OCI-LY7 (cell line): ENCODE data around the gene DPM2. TPM values are rescaled to one million over a fixed set of nuclear protein-coding genes. Genes with fewer than 3 reads are reported as not detected.

Source experiments
- BruUV-seq: library from RNA; stranded (reverse); fragments of 400-500 nt; replicated peaks from 2 replicates; lab custom pipeline; 2021; lab: Mats Ljungman, UMichigan
- CTCF ChIA-PET: fragments of 300-600 bp; sonication (Branson Sonifier 250); formaldehyde crosslinking; loops from one replicate; lab custom pipeline; 2022; ENCODE audit warnings: antibody characterized with exemption; ENCODE audit not compliant: unreplicated experiment; lab: Charles Lee
- POLR2A ChIA-PET: fragments of 300-600 bp; sonication (Branson Sonifier 250); formaldehyde crosslinking; loops from one replicate; lab custom pipeline; 2022; ENCODE audit warnings: antibody characterized with exemption; lab: Charles Lee
- DNase-seq: peaks from one replicate; pipeline ENCODE4 v3.0.0-alpha.2; 2015; ENCODE audit warnings: low spot score
- H2AFZ ChIP-seq: fragments of 200-600 bp; sonication (generic), shearing (Covaris generic); 2 replicates; pipeline ENCODE4 v1.6.1; 2014; ENCODE audit warnings: mild to moderate bottlenecking, antibody characterized with exemption, low read length, moderate library complexity
- H3K27ac ChIP-seq: fragments of 200-600 bp; sonication (generic); 2 replicates; pipeline ENCODE4 v1.5.1; 2014; ENCODE audit warnings: mixed run types, low read depth, mild to moderate bottlenecking, moderate library complexity, low read length, inconsistent platforms; ENCODE audit not compliant: poor library complexity, severe bottlenecking
- H3K36me3 ChIP-seq: fragments of 200-600 bp; sonication (generic); 2 replicates; pipeline ENCODE4 v1.6.1; 2014; ENCODE audit warnings: mild to moderate bottlenecking, antibody characterized with exemption, low read length, moderate library complexity, mixed read lengths; ENCODE audit not compliant: insufficient read depth
- H3K4me1 ChIP-seq: fragments of 200-600 bp; sonication (generic); 2 replicates; pipeline ENCODE4 v1.5.1; 2014; ENCODE audit warnings: mild to moderate bottlenecking, low read length; ENCODE audit not compliant: insufficient read depth, poor library complexity, severe bottlenecking
- H3K4me2 ChIP-seq: fragments of 200-600 bp; sonication (generic); 2 replicates; pipeline ENCODE4 v1.6.1; 2014; ENCODE audit warnings: mild to moderate bottlenecking, low read length
- H3K4me3 ChIP-seq: fragments of 200-600 bp; sonication (generic); 2 replicates; pipeline ENCODE4 v1.5.1; 2014; ENCODE audit warnings: mild to moderate bottlenecking, low read depth, low read length; ENCODE audit not compliant: poor library complexity, severe bottlenecking
- H3K79me2 ChIP-seq: fragments of 200-600 bp; sonication (generic); 2 replicates; pipeline ENCODE4 v1.6.1; 2016; ENCODE audit warnings: low read depth, mild to moderate bottlenecking, low read length, moderate library complexity, mixed read lengths; ENCODE audit not compliant: insufficient read depth
- H3K9me2 ChIP-seq: fragments of 200-600 bp; sonication (generic); 2 replicates; pipeline ENCODE4 v1.6.1; 2016; ENCODE audit warnings: mild to moderate bottlenecking, low read length, mixed read lengths; ENCODE audit not compliant: insufficient read depth
- H3K9me3 ChIP-seq: fragments of 200-600 bp; sonication (generic); 2 replicates; pipeline ENCODE4 v1.6.1; 2014; ENCODE audit warnings: mild to moderate bottlenecking, mixed run types, low read length, mixed read lengths
- H4K20me1 ChIP-seq: fragments of 200-600 bp; sonication (generic); 2 replicates; pipeline ENCODE4 v1.6.1; 2014; ENCODE audit warnings: mild to moderate bottlenecking, antibody characterized with exemption, low read length, moderate library complexity, mixed read lengths; ENCODE audit not compliant: insufficient read depth
- EZH2phosphoT487 ChIP-seq: fragments of 200-600 bp; sonication (generic); IDR thresholded peaks from 2 replicates; pipeline ENCODE4 v1.6.1; 2018; ENCODE audit warnings: low read depth, borderline replicate concordance, mild to moderate bottlenecking, mixed run types, antibody characterized with exemption, low read length, moderate library complexity, mixed read lengths
- intact Hi-C: fragments of 100-400 bp; cut with micrococcal nuclease; formaldehyde crosslinking; loops from one replicate; pipeline ENCODE4 v1.10.0; 2022; ENCODE audit not compliant: unreplicated experiment
- total RNA-seq, 2 experiments: library from RNA; depleted of rRNA in 1 of 2; stranded (reverse); fragments of >200 nt in 1 of 2; shearing (Covaris generic) in 1 of 2; gene quantifications; 2 replicates each; pipeline ENCODE4 v1.2.3, GENCODE V29; 2014 to 2022
- TF ChIP-seq, protein P1 (sequence below): fragments of 200-600 bp; sonication (generic); conservative IDR thresholded peaks from 2 replicates; pipeline ENCODE4 v1.5.1; 2014; ENCODE audit warnings: mild to moderate bottlenecking, antibody characterized with exemption, low read length, moderate library complexity, mixed read lengths

Gene DPM2
- total RNA-seq, 2 experiments from 2014 or later, result 49.7 to 50.7 TPM

DNA sequence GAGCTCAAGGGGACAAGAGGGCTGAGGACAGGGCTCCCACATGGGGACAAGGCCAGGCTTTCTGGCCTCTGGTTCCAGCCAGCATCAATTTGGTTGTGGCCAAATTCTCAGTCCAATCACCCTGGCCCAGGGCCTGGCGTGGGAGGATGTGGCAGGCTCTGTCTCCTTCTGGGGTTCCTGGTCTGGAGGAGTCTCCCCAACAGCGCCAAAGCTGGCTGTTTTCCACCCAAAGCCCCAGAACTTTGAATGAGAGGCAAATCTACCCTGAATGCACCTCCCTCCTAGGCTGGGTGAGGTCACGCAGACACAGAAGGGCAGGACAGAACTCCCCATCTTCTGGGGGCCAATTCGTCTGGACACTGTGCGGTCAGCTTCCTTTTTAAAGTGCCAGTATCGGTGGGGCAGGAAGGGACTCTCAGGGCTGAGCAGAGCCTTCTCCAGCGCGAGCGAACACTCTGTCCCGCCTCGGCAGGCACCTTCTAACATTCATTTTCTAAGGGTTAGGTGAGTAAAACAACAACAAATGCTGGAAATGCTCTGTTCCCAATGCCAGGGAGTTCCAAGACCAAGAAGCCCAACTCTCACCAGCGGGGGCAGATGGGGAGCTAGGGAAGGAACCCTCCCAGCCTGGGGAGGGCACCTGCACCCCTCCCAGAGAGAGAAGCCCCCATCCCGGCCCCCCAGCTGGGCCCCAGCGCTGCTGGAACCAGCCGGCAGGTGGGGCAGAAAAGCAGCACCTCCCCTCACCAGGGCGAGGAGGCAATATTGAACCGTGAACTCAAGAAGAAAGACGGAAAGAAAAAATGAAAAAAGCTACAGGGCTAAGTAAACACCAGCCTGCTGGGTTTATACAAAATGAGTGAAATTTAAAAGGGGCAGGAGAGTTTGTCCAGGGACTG, 3.7 kb upstream of the DPM2 start:
- peaks cover 67% of the 10 kb centered on the region for H3K36me3 ChIP-seq
- no peak overlapping the region for H3K4me2 ChIP-seq
- CTCF ChIA-PET, result interaction anchor here (1.3 kb wide), 1 partner anchor 13 kb away, joined by 4 read pairs; no protein-coding TSS in a partner anchor
- no peak for DNase-seq
- H3K27ac ChIP-seq, result no peak overlapping the region
- no TSS peak for BruUV-seq
- POLR2A ChIA-PET, result interaction anchor here (0.7 to 1.1 kb wide), 2 partner anchors 11 to 37 kb away, joined by 3 read pairs; partner anchors contain the start of gene PIP5KL1
- H3K9me3 ChIP-seq, result no peaks in the 10 kb centered on the region
- H3K9me2 ChIP-seq, result no peaks in the 10 kb centered on the region
- peaks cover 31% of the 10 kb centered on the region for H3K4me1 ChIP-seq
- no peak overlapping the region for H2AFZ ChIP-seq
- TF ChIP-seq, protein P1, sequence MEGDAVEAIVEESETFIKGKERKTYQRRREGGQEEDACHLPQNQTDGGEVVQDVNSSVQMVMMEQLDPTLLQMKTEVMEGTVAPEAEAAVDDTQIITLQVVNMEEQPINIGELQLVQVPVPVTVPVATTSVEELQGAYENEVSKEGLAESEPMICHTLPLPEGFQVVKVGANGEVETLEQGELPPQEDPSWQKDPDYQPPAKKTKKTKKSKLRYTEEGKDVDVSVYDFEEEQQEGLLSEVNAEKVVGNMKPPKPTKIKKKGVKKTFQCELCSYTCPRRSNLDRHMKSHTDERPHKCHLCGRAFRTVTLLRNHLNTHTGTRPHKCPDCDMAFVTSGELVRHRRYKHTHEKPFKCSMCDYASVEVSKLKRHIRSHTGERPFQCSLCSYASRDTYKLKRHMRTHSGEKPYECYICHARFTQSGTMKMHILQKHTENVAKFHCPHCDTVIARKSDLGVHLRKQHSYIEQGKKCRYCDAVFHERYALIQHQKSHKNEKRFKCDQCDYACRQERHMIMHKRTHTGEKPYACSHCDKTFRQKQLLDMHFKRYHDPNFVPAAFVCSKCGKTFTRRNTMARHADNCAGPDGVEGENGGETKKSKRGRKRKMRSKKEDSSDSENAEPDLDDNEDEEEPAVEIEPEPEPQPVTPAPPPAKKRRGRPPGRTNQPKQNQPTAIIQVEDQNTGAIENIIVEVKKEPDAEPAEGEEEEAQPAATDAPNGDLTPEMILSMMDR, result no peak
- no peak for TF ChIP-seq EZH2phosphoT487
- peaks cover 12% of the 10 kb centered on the region; the same call in 1 of the 2 replicates for H3K79me2 ChIP-seq
- H4K20me1 ChIP-seq, result no peaks in the 10 kb centered on the region
- no peak overlapping the region for H3K4me3 ChIP-seq
- intact Hi-C loops, result no loop called here

DNA sequence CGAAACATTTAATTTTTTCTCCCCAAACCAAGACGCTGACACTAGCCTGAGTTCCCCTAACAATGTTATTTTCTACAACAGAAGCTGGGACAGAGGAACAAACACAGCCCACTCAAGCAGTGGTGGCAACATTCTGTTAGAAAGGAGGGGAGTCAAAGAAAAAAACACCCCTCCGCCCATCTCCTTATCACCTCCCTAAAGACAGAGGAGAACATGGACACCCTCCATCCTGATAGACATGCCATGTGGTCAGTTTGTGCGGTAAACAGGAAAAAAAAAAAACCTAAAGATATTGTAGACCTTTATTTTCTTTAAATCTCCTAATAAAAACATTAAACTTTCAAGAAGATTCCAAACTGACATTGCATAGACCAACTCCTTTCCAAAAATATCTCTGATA, 2.9 kb upstream of the DPM2 start:
- DNase-seq, result no peak
- Histone ChIP-seq H3K4me3 (no peak overlapping the region), H3K27ac (no peak overlapping the region), H3K9me2 (no peaks in the 10 kb centered on the region), H4K20me1 (peaks cover 7% of the 10 kb centered on the region; the same call in 1 of the 2 replicates), H2AFZ (no peak overlapping the region), H3K79me2 (peaks cover 19% of the 10 kb centered on the region; the same call in 1 of the 2 replicates), H3K36me3 (peaks cover 62% of the 10 kb centered on the region), H3K4me2 (no peak overlapping the region), H3K9me3 (no peaks in the 10 kb centered on the region), H3K4me1 (peaks cover 38% of the 10 kb centered on the region)
- TF ChIP-seq EZH2phosphoT487, result no peak
- TF ChIP-seq, protein P1, result no peak
- ChIA-PET POLR2A (interaction anchor here (0.7 kb wide), 1 partner anchor 38 kb away, joined by 3 read pairs; no protein-coding TSS in a partner anchor), CTCF (no interaction called here)
- intact Hi-C loops, result no loop called here
- no TSS peak for BruUV-seq
